Non-pigmented ciliary epithelial cell (primary cell): ENCODE measurements around the gene ARAF.
"Not testable (repeated sequence)": the region's sequence is repeated elsewhere in the genome, so short reads cannot be mapped to it uniquely, and the experiment has no call there.

Experiments
- DNase-seq: peaks from one replicate; pipeline ENCODE4 v3.0.0-alpha.2; 2010; ENCODE audit warnings: low read depth

The ARAF gene

DNA sequence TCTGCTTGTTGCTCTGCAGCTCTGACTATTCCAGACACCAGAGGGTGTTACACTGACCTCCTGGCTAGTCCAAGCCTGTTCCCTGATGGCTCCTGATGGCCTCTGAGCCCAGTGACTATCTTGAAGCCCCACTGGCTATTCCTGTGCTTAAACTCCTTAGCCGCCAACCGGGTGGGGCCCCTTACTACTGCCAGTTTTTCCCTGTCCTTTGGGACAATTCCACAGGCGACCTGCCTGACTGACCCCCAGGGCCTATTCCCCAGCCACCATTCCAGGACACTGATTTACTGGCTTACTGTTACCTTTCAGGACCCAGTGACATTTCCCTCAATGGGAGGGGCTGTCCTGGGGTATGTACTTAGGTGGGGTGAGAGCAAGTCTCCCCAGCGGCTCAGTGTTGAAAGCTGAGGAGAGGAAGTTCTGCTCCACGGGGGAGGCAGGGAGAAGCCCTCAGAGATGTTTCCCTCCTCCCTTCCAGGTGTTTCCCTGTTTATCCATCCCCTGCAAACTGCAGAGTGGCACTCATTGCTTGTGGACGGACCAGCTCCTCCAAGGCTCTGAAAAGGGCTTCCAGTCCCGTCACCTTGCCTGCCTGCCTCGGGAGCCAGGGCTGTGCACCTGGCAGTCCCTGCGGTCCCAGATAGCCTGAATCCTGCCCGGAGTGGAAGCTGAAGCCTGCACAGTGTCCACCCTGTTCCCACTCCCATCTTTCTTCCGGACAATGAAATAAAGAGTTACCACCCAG, 25.2 kb downstream of the ARAF start:
- no peak for DNase-seq

DNA sequence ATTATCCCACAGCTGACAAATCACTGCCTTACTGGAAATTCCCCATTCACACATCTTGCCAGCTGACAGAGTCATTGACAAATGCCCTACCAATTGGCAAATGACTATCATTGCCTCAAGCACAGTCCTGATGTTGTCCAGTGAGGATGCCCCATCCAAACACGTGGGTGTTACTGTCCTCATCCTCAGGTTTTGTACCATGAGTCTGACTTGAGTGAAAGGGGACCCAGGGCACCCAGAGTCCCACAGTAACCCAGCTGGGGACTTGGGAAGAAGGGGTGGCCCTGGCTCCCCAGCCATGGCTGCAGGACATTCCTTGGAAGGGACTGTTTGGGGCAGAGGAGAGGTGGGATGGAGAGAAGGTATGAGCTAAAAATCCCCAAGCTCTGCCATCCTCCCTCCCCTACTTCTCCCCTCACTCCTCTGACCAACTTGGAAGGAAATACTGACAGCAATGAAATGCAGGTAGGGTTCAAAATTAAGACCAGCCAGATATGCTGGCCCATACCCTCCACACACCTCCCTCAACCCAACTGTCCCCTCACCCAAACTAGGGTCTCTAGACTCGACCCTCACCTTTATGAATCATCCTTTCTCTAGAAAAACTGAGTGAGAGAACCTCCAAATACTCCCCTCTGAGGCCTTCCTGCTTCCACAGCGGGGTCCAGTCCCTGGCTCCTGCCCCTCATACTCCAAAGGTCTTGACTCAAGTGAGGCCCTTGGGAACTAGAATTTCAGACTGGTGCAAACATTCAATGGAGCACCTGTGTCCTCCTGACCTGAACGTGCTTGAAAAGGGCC, 26.3 kb downstream of the ARAF start:
- DNase-seq = no peak

DNA sequence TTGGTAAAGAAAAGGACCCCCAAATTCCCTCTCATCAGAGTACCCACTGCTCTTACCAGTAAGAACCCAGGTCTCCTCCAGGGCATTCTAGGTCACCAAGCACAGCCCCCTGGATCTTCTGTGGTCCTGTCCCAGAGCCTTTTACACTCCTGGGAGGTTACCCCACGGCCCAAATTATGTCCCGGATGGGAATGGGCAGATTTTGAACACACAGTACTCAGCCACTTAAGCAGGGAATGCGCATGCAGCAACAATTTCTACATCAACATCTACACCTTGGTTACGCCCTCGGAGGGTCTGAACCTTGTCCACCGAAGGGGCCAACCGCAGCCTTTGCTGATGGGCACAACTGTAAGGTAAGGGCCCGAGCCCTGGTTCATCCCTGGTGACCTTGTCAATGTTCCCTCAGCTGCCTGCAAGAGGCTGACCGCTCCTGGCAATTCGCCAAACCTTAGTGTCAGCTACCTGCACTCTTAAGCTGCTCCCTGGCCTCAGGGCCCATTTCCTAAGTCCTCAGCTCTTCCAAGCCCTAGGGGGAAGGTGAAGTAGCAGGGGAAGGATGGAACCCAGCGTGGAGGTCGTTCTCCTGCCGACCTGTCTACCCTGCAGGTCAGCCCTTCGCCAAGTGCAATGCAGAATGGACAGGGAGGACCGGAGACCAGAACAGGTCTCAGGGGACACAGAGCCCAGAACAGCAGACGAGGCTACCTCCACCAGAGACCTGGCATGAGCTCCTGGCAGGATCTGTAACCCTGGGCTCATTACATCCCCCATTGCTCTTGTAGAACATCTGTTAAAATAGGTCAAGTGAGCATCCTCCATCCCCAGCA, 27.1 kb downstream of the ARAF start:
- DNase-seq = no peak

DNA sequence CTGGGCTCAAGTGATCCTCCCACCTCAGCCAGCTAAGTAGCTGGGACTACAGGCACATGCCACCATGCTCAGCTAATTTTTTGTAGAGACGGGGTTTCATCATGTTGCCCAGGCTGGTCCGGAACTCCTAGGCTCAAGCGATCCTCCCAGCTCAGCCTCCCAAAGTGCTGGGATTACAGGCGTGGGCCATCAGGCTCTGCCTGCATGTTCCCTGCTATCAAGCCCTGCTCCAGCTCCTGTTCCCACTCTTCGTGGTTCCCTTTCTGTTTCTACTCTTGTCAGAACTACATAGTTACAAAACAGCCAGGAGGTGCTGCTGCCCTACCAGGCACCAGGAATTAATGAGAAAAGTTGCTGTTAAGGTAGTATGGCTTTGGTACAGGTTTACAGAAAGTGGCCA, 30.0 kb downstream of the ARAF start:
- no peak for DNase-seq

DNA sequence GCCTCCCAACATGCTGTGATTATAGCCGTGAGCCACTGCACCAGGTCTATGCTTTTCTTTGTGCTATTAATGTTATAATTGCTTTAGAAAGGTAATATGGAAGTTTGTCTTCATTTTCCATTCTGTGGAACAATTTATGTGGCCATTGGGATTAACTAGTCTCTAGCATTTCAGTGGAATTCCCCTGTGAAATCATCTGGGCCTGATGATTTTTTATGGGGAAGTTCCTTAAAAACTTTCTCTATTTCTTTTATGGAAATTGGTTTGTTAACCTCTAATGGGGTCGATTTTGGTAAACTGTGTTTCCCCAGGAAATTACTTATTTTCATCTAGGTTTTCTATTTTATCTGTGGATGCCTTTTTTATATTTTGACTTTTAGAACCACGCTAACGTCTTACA, 32.5 kb downstream of the ARAF start:
- DNase-seq = no peak

DNA sequence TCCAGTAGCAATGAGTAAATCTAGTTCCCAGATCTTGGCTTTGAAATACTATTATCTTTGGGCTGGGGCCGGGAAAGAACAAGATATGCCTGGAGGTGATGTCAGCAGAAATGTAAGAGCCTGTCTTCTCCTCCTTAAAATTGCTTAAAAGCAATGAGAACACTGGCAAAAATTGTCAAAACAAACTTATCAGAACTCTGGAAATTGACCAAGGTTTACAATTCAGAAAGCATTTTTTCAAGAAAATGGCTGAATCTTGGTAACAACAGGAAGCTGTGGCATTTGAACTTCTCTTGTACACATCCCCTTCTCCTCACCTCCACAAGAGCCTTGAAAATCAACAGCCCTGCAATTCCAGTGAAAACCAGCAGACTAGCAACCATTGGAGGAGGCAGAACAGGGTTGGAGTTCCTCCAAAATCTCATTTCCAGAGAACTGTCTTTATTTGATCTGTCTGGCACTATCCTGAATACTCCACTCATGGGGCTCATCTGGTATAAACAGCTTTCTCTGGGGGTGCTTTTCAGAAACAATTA, 34.8 kb downstream of the ARAF start:
- no peak for DNase-seq

DNA sequence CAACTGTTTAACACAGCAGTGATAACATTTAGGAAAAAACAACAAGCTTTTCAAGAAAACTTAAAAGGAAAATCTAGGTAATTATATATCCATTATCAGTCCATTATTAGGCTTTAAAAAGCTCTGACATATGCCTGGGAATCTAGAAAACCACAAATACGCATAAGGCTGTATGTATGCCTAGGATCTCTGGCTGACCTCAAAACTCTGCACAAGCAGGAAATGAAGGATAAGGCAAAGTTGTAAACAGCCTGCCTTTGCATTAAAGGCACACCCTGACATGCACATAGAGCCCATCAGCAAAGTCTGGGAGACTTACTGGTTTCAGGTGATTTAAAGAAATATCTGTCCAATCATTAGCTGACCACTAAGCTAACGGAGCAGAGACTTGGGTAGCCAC, 35.3 kb downstream of the ARAF start:
- no peak for DNase-seq

DNA sequence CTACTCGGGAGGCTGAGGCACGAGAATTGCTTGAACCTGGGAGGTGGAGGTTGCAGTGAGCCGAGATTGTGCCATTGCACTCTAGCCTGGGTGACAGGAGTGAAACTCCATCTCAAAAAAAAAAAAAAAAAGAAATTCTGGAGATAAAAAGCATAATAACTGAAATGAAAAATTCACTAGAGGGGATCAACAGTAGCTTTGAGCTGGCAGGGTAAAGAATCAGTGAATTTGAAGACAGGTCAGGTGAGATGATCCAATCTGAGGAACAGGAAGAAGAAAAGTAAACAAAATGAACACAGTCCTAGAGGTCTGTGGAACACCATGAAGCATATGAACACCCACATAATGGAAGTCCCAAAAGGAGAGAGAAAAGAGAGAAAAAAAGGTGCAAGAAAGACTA, 36.2 kb downstream of the ARAF start:
- DNase-seq = no peak

DNA sequence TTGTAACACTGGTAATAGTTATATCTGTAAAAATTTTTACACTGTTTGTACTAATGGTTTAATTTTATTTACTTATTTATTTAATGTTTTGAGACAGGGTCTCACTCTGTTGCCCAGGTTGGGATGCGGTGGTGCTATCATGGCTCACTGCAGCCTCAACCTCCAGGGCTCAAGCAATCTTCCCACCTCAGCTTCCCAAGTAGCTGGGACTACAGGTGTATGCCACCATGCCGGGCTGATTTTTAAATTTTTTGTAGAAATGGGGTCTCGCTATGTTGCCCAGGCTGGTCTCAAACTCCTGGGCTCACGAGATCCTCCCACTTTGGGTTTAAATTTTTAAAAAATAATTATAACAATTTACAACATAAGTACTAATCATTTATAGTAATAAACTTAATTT, 42.1 kb downstream of the ARAF start:
- DNase-seq = not testable (repeated sequence)

DNA sequence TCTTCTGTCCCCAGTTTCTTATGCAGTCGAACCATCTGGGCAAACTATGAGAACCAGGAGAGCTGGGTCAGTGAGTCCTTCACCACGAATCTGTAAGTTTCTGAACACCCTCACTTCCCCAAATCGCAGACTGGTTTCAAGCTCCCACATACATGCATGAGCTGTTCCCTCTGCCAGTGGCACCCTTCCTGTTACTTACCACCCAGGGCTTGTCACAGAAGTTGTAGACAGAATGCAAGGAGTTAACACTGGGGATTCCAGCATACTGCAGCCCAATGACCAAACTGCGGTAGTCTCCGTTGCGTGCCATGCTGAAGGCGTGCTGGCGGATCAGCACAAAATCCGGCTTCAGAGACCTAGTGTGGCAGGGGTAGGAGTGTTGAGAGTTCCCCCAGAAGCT, 44.0 kb downstream of the ARAF start:
- DNase-seq = no peak

DNA sequence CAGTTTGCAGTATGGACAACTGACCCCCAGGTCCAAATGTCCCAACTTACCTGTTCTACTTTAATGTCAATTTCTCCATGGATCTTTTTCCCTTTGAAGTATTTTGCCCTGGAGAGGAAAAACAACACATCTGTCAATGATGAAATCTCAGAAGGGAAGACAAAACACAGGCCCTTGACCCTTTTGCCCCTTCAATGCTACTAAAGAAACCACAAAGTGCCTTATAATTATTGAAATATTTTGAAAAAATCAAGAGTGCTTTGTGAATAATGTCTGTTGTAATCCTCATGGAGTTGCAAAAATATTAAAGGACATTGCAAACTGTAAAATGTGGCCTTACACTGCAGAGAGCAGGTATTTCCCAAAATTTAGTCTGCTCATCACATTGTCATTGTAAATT, 46.1 kb downstream of the ARAF start:
- DNase-seq = no peak

DNA sequence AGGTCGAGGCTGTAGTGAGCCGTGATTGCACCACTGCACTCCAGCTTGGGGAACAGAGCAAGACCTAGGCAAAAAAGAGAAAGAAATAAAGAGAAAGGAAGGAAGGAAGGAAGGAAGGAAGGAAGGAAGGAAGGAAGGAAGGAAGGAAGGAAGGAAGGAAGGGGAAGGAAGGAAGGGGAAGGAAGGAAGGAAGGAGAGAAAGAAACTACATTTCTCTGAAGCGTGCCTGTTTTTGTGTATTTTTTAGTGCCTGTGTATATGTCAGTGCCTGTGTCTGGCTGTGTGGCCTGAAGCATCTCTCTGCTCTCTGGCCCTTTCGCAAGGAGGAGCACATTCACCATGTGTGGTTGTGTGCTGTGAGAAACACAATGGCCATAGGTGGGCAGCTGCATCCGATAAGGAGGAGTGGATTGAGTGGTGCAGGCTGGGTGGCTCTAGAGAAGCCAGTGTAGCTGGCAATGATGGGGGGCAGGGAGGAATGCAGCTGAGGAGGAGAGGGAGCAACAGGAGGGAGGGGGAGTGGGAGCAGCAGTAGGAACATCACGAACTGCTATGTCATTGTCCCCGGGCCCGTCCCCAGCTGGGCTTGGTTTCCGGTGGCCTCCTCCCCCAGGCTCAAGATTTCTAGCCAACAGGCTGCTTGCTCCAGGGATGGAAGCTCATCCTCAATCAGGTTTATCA, 47.3 kb downstream of the ARAF start:
- DNase-seq = no peak

DNA sequence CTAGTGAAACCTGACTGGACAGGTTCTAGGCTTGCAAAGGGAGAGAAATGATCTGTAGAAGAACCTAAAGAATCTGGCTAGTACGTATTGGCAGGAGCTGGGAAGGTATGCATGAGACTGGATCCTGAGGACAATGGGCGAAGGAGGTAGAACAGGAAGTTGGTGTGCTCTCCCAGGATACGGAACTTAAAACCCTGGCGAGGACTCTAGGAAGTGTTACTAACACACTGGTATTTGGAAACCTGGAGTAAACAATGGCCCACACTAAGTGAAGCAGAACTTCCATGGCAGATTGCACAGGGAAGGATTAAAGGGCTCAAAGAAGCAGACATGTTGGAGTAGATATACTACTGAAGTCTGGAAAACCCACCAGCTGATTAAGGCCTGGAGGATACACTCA, 49.5 kb downstream of the ARAF start:
- DNase-seq = no peak

DNA sequence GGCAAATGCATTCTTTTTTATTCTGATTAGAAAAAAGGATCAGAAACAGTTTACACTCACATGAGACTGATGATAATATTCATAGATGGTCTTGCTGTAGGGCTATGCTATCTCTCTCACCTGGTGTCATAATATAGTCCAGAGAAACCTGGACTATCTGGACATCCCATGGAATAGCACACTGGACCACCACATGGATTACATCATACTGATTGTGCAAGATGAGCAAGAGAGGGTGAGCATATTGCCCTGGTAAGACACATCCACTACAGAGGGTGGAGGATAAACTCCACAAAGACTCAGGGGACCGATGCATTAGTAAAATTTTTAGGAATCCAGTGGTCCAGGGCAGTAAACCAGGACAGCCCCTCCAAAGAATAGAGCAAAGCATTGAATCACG, 50.5 kb downstream of the ARAF start:
- DNase-seq = no peak

DNA sequence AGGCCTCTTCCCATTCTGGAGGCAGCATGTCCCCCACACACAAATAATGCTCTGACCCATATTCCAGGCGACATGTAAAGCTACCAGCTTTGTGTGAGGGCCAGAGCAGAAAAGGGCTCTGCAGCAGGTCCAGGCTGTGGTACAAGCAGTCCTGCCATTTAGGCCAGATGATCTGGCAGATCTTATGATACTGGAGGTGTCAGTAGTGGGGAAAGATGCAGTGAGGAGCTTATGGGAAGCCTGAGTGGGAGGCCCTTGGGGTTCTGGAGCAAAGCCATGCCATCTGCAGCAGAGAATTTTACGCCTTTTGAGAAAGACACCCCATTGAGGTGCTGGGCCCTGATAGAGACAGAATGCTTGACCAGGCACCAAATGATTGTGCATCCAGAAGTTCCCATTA, 50.9 kb downstream of the ARAF start:
- DNase-seq = no peak

DNA sequence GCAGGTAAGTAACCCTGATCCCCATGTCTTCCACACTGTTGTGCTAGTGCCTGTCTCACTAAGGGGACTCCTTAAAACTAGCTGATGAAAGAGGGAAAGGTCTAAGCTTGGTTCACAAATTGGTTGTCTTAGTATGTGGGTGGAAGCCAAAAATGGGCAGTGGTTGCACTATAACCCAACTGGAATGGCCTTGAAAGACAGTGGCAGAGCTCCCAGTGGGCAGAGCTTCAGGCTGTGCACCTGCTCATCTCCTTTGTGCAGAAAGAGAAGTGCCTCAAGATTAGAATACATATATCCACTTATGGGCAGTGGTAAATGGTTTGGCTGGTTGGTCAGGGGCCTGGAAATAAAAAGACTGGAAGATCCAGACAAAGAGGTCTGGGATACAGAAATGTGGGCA, 51.4 kb downstream of the ARAF start:
- DNase-seq = no peak

DNA sequence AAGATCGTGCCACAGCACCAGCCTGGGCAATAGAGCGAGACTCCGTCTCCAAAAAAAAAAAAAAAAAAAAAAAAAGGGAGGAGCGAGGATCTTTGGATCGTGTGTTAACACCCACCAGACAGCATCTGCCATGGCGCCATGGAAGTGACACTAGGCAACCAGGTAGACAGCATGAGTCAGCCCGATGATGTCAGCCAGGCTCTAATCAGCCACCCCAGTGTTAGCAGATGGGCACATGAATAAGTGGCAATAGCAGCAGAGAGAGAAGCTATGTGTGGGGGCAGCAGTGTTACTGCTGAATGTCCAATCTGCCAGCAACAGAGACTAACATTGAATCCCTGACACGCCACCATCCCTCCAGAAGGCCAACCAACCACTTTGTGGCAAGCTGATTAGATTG, 52.1 kb downstream of the ARAF start:
- no peak for DNase-seq

DNA sequence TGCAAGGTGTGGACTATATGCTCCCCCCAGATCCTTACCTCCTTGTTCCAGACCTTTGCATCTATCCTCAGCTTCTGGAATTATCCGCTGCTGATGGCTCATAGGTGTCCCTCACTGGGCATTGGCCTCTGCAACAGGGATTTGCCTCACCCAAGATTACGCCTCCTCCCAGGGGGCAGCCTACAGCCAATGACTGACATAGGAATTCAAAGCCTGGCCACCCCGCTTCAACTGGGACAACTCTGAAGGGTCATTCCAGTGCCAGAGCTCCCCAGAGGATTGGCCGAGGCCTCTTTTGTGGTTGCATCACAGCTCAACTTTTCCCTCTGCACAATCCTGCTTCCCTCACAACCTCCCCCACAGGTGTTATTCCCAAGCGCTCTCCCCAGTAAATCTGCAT, 53.6 kb downstream of the ARAF start:
- no peak for DNase-seq

DNA sequence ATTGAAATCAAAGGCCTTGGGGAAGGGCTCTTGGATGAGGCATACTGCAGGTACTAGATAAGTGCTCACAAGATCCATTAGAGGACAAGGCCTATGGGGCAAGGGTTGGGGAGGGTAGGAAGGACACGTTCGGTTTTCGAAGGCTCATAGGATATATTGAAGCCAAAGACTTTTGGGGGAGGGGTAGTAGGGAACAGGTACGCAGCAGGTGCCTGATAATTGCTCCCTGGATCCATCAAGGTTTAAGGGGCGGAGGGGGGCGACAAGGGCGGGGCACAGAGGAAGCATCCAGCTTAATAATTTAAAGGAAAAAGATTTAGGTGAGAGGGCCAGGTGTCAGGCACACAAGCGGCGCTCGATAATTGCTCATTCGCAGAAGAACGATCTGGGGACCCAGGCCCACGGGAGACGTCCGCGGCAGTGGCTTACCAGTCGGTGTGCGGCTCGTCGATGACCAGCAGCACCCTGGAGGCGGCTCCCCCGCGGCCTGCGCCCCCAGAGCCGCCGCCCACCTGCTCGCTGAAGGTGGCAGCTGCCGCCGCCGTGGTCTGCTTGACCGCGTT, 58.0 kb downstream of the ARAF start:
- no peak for DNase-seq

DNA sequence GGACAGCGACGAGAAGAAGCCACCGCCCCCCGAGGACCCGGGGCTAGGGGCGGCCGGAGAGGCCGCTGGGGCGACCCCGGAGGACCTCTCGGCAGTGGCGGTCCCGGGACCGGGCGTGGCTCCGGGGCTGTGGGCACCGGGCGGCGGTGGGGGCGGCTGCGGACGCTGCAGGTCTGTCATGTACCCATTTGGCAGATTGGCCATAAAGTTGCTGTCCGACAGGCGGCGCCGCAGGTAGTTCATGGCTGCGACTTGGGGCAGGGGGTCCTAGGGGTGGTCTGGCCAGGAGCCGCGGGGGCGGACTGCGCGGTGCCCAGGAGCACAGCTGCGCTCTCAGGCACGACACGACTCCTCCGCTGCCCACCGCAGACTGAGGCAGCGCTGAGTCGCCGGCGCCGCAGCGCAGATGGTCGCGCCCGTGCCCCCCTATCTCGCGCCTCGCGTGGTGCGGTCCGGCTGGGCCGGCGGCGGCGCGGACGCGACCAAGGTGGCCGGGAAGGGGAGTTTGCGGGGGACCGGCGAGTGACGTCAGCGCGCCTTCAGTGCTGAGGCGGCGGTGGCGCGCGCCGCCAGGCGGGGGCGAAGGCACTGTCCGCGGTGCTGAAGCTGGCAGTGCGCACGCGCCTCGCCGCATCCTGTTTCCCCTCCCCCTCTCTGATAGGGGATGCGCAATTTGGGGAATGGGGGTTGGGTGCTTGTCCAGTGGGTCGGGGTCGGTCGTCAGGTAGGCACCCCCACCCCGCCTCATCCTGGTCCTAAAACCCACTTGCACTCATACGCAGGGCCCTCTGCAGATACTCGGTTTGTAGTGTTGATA, 58.7 kb downstream of the ARAF start, which contains the start of gene SYN1:
Gene SYN1 (minus strand): TSS at position 372 of the 817 bp plus-strand sequence. CDS start 129 bp downstream, at position 243.
- no peak for DNase-seq

DNA sequence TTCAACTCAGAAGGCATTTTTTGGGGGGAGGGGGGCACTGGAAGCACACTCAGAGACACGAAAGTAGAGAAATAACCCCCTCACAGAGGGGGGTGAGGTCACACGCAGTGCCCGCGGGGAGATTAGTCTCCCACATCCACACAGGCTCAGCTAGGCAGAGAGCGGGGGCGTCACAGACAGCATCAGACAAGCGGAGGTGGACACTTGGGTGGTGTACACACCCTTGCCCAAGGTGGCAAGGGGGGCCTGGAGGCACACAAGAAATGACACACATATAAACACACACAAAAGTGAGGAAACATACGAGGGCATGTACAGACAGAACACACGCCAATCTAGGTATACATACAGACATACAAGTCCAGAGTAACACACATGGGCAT, 59.3 kb downstream of the ARAF start:
- DNase-seq = no peak
